A673 (cell line): ENCODE results near the gene HBP1.

Experiments used
- EZH2 ChIP-seq: fragments of 200-600 bp; sonication (generic); IDR thresholded peaks from 2 replicates; pipeline ENCODE4 v1.6.1; 2017; ENCODE audit warnings: borderline replicate concordance, low read depth, mild to moderate bottlenecking, mixed read lengths, antibody characterized with exemption, low read length; ENCODE audit not compliant: poor library complexity, severe bottlenecking
- TF ChIP-seq, protein P1 (sequence below): fragments of 300-800, 200-600 bp; sonication (generic); conservative IDR thresholded peaks from 2 replicates; pipeline ENCODE4 v1.5.1; 2017; ENCODE audit warnings: low read depth, mild to moderate bottlenecking, antibody characterized with exemption, low read length, moderate library complexity, mixed read lengths

- TF ChIP-seq, protein P1, sequence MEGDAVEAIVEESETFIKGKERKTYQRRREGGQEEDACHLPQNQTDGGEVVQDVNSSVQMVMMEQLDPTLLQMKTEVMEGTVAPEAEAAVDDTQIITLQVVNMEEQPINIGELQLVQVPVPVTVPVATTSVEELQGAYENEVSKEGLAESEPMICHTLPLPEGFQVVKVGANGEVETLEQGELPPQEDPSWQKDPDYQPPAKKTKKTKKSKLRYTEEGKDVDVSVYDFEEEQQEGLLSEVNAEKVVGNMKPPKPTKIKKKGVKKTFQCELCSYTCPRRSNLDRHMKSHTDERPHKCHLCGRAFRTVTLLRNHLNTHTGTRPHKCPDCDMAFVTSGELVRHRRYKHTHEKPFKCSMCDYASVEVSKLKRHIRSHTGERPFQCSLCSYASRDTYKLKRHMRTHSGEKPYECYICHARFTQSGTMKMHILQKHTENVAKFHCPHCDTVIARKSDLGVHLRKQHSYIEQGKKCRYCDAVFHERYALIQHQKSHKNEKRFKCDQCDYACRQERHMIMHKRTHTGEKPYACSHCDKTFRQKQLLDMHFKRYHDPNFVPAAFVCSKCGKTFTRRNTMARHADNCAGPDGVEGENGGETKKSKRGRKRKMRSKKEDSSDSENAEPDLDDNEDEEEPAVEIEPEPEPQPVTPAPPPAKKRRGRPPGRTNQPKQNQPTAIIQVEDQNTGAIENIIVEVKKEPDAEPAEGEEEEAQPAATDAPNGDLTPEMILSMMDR: no peak
- no peak for TF ChIP-seq EZH2
These were observed 68.6 kb downstream of the HBP1 start for GRCh38 chr7:107237451-107237850.
